K562 (cell line): Measurements from ENCODE around the gene REM1. TPM values are rescaled to one million over a fixed set of nuclear protein-coding genes. Genes with fewer than 3 reads are reported as not detected.
A peak's percentile ranks its signal among the peaks of the same experiment; 100 is the strongest.

Experiments used
- ATAC-seq: fragments of 200-7000 bp; cut with Tn5 transposase; 3 replicates; pipeline ENCODE4 v1.9.1; 2020; ENCODE audit warnings: moderate library complexity
- BruUV-seq: library from RNA; stranded (reverse); fragments of 400-500 nt; replicated peaks from 2 replicates; lab custom pipeline; 2021; lab: Mats Ljungman, UMichigan
- CTCF ChIA-PET: fragments of 300-600 bp; formaldehyde crosslinking; extraction: SDS; loops from one replicate; lab custom pipeline; 2021; ENCODE audit warnings: low intra/inter-chr PET ratio; lab: Yijun Ruan, JAX
- POLR2A ChIA-PET: fragments of 300-600, 350-650 bp; sonication (Branson Sonifier 250); formaldehyde crosslinking; extraction: SDS; loops from one replicate; lab custom pipeline; 2021; ENCODE audit warnings: antibody characterized with exemption, inconsistent platforms; lab: Yijun Ruan, JAX
- DNase-seq, 4 experiments: peaks; one replicate each; pipeline versions ENCODE4 v3.0.0 to v3.0.0-alpha.2; 2011 to 2018; ENCODE audit warnings: low spot score in 3 of 4, mixed read lengths in 3 of 4; ENCODE audit errors: extremely low read depth in 1 of 4
- FAIRE-seq: peaks from 2 replicates; lab custom pipeline; 2011; peaks lifted over from hg19 to GRCh38; lab: Jason Lieb, UNC
- H2AFZ ChIP-seq: 2 replicates; pipeline ENCODE4 v1.6.0; 2011; ENCODE audit warnings: low read depth, low read length, control low read depth, inconsistent platforms
- H3K27ac ChIP-seq: fragments of 200-600 bp; 3 replicates; pipeline ENCODE4 v1.8.0; 2011; ENCODE audit warnings: low read depth, mild to moderate bottlenecking, control low read depth, inconsistent platforms, low read length, moderate library complexity, mixed read lengths; ENCODE audit errors: extremely low read depth
- H3K27me3 ChIP-seq, 2 experiments: fragments of 300-600 bp in 1 of 2; 2 replicates in 1 of 2; 3 replicates in 1 of 2; pipeline versions ENCODE4 v1.6.0 to v1.8.0; 2011; ENCODE audit warnings: inconsistent platforms in 2 of 2, low read length in 2 of 2, mild to moderate bottlenecking in 1 of 2, mixed read lengths in 1 of 2, moderate library complexity in 1 of 2; ENCODE audit not compliant: control insufficient read depth in 2 of 2, insufficient read depth in 2 of 2
- H3K36me3 ChIP-seq: fragments of 300-600 bp; 3 replicates; pipeline ENCODE4 v1.8.0; 2011; ENCODE audit warnings: mild to moderate bottlenecking, low read length, inconsistent platforms; ENCODE audit not compliant: control insufficient read depth, insufficient read depth
- H3K4me1 ChIP-seq, 2 experiments: fragments of 200-600 bp in 1 of 2; replicated peaks in 1 of 2; 2 replicates in 1 of 2; 3 replicates in 1 of 2; pipeline versions ENCODE4 v1.5.1 to v1.8.0; 2011; ENCODE audit warnings: inconsistent platforms in 2 of 2, low read length in 2 of 2, mild to moderate bottlenecking in 1 of 2, mixed read lengths in 1 of 2, moderate library complexity in 1 of 2; ENCODE audit not compliant: control insufficient read depth in 2 of 2, insufficient read depth in 2 of 2
- H3K4me2 ChIP-seq: 2 replicates; pipeline ENCODE4 v1.6.1; 2011; ENCODE audit warnings: low read length, control low read depth, inconsistent platforms, mixed read lengths; ENCODE audit not compliant: insufficient read depth
- H3K4me3 ChIP-seq: fragments of 200-600 bp; sonication (generic), shearing (Covaris generic); 2 replicates; pipeline ENCODE4 v1.5.1; 2016; ENCODE audit warnings: control low read depth, inconsistent platforms
- H3K79me2 ChIP-seq: fragments of 200-600 bp; 3 replicates; pipeline ENCODE4 v1.8.0; 2011; ENCODE audit warnings: low read length, inconsistent platforms; ENCODE audit not compliant: control insufficient read depth, insufficient read depth
- H3K9ac ChIP-seq, 2 experiments: 2 replicates each; pipeline versions ENCODE4 v1.6.0 to v1.6.1; 2011; ENCODE audit warnings: low read depth in 2 of 2, low read length in 2 of 2, control low read depth in 1 of 2, inconsistent platforms in 1 of 2, mild to moderate bottlenecking in 1 of 2, mixed read lengths in 1 of 2; ENCODE audit not compliant: insufficient read depth in 1 of 2
- H3K9me1 ChIP-seq: one replicate; pipeline ENCODE4 v1.6.0; 2011; ENCODE audit warnings: inconsistent platforms, mild to moderate bottlenecking, low read length, moderate library complexity; ENCODE audit not compliant: control insufficient read depth, insufficient read depth
- H3K9me3 ChIP-seq: replicated peaks from 2 replicates; pipeline ENCODE4 v1.5.1; 2011; ENCODE audit warnings: low read depth, low read length, inconsistent platforms; ENCODE audit not compliant: control insufficient read depth, insufficient read depth
- H4K20me1 ChIP-seq: replicated peaks from 2 replicates; pipeline ENCODE4 v1.6.1; 2011; ENCODE audit warnings: low read length, inconsistent platforms, mixed read lengths; ENCODE audit not compliant: control insufficient read depth, insufficient read depth
- ATF3 ChIP-seq, 2 experiments: fragments of 450-650 bp in 1 of 2; sonication (generic) in 1 of 2; formaldehyde crosslinking in 1 of 2; IDR thresholded peaks in 1 of 2; conservative IDR thresholded peaks in 1 of 2; 2 replicates each; pipeline versions ENCODE4 v1.6.1 to v1.8.1; 2016 to 2023; ENCODE audit warnings: mild to moderate bottlenecking in 2 of 2, moderate library complexity in 2 of 2, inconsistent platforms in 1 of 2, missing genetic modification reagents in 1 of 2
- CSDE1 ChIP-seq, 2 experiments: fragments of 450-650 bp; IDR thresholded peaks; 2 replicates each; pipeline ENCODE4 v1.6.1; 2016; ENCODE audit warnings: mild to moderate bottlenecking in 1 of 2
- EHMT2 ChIP-seq: fragments of 450-650 bp; IDR thresholded peaks from 2 replicates; pipeline ENCODE4 v1.6.1; 2018; ENCODE audit warnings: antibody characterized with exemption
- MBD2 ChIP-seq: sonication (generic); IDR thresholded peaks from 2 replicates; pipeline ENCODE4 v1.6.1; 2016; ENCODE audit warnings: low read depth, borderline replicate concordance
- PTBP1 ChIP-seq: fragments of 200-400 bp; formaldehyde crosslinking; IDR thresholded peaks from 2 replicates; pipeline ENCODE4 v1.6.1; 2017; ENCODE audit warnings: low read depth, low read length
- RFX1 ChIP-seq: fragments of 450-650 bp; IDR thresholded peaks from 2 replicates; pipeline ENCODE4 v1.6.1; 2016; ENCODE audit warnings: mild to moderate bottlenecking, moderate library complexity
- RNF2 ChIP-seq: sonication (generic); IDR thresholded peaks from 2 replicates; pipeline ENCODE4 v1.6.1; 2016
- SNRNP70 ChIP-seq: fragments of 200-400 bp; formaldehyde crosslinking; optimal IDR thresholded peaks from 2 replicates; pipeline ENCODE3; 2017; ENCODE audit warnings: low read depth, low read length
- TCF3 ChIP-seq: sonication (generic); formaldehyde crosslinking; IDR thresholded peaks from 2 replicates; pipeline ENCODE4 v1.4.0; 2020; ENCODE audit warnings: mild to moderate bottlenecking, missing genetic modification reagents
- ZC3H8 ChIP-seq: fragments of 450-650 bp; IDR thresholded peaks from 2 replicates; pipeline ENCODE4 v1.6.1; 2017
- WGBS: fragments of 100-300 bp; shearing (Covaris generic); methylation state at CpG from one replicate; pipeline ENCODE4 v1.1.6; 2016; ENCODE audit warnings: low coverage, mixed read lengths; ENCODE audit not compliant: insufficient coverage; ENCODE audit errors: missing lambda C conversion rate; 5-methylcytosine and 5-hydroxymethylcytosine counted together
- in situ Hi-C: fragments of 300-500 bp; cut with MboI; formaldehyde crosslinking; loops from 4 replicates; pipeline ENCODE4 v1.15.0; 2018; ENCODE audit warnings: inconsistent platforms, mixed read lengths
- intact Hi-C: fragments of 100-400 bp; cut with micrococcal nuclease; formaldehyde crosslinking; loops from 2 replicates; pipeline ENCODE4 v1.14.2; 2022
- polyA plus RNA-seq, 8 experiments: library from polyadenylated mRNA; depleted of rRNA in 4 of 8; stranded (reverse) in 5 of 8; unstranded in 3 of 8; fragments of >200 nt; fragmentation: Nextera tagmentation in 2 of 8; fragmentation: Illumina TruSeq in 1 of 8; extraction: Ambion mirVana in 2 of 8; extraction: Trizol in 1 of 8; gene quantifications; 2 replicates each; pipeline versions ENCODE4 v1.2.1 to v1.2.3, GENCODE V29; 2011 to 2014; ENCODE audit warnings: inconsistent platforms in 1 of 8, missing spikeins in 1 of 8
- total RNA-seq, 7 experiments: library from RNA; depleted of rRNA in 6 of 7; stranded (reverse); fragments of >200 nt in 6 of 7; fragmentation: Illumina TruSeq in 2 of 7; extraction: Trizol in 2 of 7; gene quantifications; 2 replicates each; pipeline versions ENCODE4 v1.2.1 to v1.2.3, GENCODE V29; 2011 to 2021; ENCODE audit warnings: low replicate concordance in 1 of 7
- TF ChIP-seq, protein P1 (sequence below), 2 experiments: fragments of 450-650 bp in 1 of 2; sonication (generic) in 1 of 2; formaldehyde crosslinking in 1 of 2; IDR thresholded peaks; 2 replicates each; pipeline versions ENCODE4 v1.7.1 to v1.9.0; 2016 to 2022; ENCODE audit warnings: inconsistent platforms in 1 of 2, mild to moderate bottlenecking in 1 of 2, missing genetic modification reagents in 1 of 2

REM1 gene
- total and polyA plus RNA-seq, 9 of the 15 experiments (the other 6 are each of a cell fraction or from before 2014, with no cell fraction given): not detected

- Histone ChIP-seq H3K9ac (no peak overlapping the region), H3K4me3 (no peak overlapping the region), H3K4me2 (no peak overlapping the region), H3K27ac (no peak overlapping the region), H2AFZ (no peak overlapping the region), H3K36me3 (no peaks in the 10 kb centered on the region), H3K27me3 (peaks cover under 1 to 8% of the 10 kb centered on the region in 2 experiments; a peak in 2 of 5 replicates), H4K20me1 (no peaks in the 10 kb centered on the region), H3K79me2 (no peaks in the 10 kb centered on the region), H3K9me1 (no peaks in the 10 kb centered on the region), H3K4me1 (peaks cover 0 to 5% of the 10 kb centered on the region in 2 experiments; a peak in 2 of 5 replicates), H3K9me3 (no peaks in the 10 kb centered on the region)
- ChIA-PET POLR2A (no interaction called here), CTCF (no interaction called here)
- FAIRE-seq (no peak), ATAC-seq (no peak), DNase-seq (peak; percentile 38 to 76 (median 59))
- in situ Hi-C loops: loop anchor here (10.0 kb wide), 1 partner anchor 183 kb away; no protein-coding TSS in a partner anchor
- intact Hi-C loops: no loop called here
- no TSS peak for BruUV-seq
- WGBS: 4% methylated on average over 5 of the region's 6 CpGs
- TF ChIP-seq RFX1: peak; percentile 99
- no peak for TF ChIP-seq EHMT2
- no peak for TF ChIP-seq ATF3 (IDR thresholded peaks at IDR 0.05)
- TF ChIP-seq ATF3 (CRISPR knock-in tag; conservative IDR thresholded peaks at IDR 0.05): no peak
- TF ChIP-seq PTBP1: no peak
- peak; percentile 57; the same call in 1 of the 2 replicates for TF ChIP-seq RNF2
- TF ChIP-seq CSDE1 (IDR thresholded peaks at IDR 0.05): peak in 1 of 2 experiments; percentile 96; a peak in 2 of 4 replicates
- TF ChIP-seq TCF3 (CRISPR knock-in tag): no peak
- 0 out of 2 replicates have a peak, but pooled peaks have one; percentile 39 for TF ChIP-seq MBD2
- TF ChIP-seq, protein P1, sequence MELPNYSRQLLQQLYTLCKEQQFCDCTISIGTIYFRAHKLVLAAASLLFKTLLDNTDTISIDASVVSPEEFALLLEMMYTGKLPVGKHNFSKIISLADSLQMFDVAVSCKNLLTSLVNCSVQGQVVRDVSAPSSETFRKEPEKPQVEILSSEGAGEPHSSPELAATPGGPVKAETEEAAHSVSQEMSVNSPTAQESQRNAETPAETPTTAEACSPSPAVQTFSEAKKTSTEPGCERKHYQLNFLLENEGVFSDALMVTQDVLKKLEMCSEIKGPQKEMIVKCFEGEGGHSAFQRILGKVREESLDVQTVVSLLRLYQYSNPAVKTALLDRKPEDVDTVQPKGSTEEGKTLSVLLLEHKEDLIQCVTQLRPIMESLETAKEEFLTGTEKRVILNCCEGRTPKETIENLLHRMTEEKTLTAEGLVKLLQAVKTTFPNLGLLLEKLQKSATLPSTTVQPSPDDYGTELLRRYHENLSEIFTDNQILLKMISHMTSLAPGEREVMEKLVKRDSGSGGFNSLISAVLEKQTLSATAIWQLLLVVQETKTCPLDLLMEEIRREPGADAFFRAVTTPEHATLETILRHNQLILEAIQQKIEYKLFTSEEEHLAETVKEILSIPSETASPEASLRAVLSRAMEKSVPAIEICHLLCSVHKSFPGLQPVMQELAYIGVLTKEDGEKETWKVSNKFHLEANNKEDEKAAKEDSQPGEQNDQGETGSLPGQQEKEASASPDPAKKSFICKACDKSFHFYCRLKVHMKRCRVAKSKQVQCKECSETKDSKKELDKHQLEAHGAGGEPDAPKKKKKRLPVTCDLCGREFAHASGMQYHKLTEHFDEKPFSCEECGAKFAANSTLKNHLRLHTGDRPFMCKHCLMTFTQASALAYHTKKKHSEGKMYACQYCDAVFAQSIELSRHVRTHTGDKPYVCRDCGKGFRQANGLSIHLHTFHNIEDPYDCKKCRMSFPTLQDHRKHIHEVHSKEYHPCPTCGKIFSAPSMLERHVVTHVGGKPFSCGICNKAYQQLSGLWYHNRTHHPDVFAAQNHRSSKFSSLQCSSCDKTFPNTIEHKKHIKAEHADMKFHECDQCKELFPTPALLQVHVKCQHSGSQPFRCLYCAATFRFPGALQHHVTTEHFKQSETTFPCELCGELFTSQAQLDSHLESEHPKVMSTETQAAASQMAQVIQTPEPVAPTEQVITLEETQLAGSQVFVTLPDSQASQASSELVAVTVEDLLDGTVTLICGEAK (IDR thresholded peaks at IDR 0.05): peak; percentile 81
- TF ChIP-seq, protein P1 (CRISPR knock-in tag; IDR thresholded peaks at IDR 0.05): no peak
- TF ChIP-seq SNRNP70: no peak
- TF ChIP-seq ZC3H8: no peak
Measured at GRCh38 chr20:31497838-31498540, 22.9 kb downstream of the REM1 start.
